Iris pigment epithelial cell (primary cell): ENCODE data around the gene COL18A1.

Experiments
- DNase-seq: peaks from one replicate; pipeline ENCODE4 v3.0.0-alpha.2; 2011; ENCODE audit warnings: low read depth

The COL18A1 gene

DNA sequence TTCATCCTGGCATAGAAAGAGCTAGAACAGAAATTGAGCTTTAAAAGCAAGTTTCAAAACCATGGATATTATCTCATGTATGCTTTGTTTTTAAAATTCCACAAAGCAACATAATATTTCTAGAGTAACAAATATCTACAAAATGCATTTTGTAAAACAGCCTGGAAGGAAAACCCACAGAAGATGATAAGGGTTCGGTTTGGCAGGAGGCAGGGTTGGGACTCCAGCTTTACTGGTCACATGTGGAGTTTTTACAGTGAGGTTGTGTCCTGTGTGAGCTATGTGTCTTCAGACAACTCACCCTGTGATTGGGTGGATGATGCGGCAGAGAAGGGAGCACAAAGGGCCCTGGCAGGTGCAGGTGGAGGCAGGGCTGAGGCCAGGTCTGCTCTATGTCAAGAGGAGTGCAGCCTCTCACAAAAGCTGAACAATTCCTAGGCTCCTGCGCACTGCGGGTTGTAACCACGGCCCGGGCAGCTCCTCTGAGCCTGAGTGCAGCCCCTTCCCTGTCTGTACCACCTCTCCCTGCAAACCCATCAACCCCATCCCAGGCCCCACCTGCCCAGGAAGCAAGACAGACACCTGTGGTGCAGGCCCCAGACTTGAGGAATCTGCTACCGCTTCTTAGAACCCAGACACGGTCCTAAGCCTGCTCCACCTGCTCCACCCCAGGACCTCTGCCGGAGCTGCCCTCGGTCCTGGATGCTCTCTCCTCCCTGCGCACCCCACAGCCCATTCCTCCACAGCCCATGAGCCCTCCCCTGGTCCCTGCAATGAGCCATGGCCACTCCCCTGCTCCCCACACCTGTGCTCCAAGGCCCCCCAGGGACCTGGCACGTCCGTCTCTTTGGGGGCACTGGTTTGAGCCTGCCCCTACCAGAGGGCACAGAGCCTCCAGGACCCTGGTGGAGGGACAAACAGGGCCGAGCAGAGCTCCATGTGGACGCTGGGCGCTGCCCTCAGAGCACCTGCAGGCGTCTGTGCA is 2.8 kb upstream of the COL18A1 start:
- DNase-seq, result no peak

DNA sequence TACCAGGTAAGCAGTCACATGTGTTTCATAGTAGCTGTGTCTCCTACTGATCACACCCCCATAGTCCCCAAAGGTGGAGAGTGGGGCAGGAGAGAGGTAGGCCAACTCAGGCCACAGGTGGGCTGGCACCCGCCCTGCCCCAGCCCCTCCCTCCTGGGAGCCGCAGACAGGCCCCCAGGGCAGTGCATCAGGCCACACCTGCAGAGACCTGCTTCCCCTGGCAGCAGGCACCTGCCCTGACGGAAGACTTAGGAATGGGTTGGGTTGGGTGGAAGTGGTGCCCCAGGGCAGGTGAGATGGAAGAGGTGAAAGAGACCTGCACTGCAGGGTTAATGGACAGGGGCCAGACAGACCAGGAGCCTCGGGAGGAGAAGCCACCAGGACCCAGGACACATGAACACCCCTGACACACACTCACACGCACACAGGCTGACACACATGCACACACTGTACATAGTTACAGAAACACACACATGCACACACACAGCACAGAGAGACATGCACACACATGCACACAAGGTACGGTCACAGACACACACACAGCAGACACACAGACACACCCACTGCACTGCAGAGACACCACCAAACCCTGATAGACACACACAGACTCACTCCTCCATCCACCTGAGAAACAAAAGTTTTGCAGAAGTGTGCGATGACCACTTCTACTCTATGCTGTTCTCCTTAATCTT is 1.7 kb upstream of the COL18A1 start:
- DNase-seq, result no peak

DNA sequence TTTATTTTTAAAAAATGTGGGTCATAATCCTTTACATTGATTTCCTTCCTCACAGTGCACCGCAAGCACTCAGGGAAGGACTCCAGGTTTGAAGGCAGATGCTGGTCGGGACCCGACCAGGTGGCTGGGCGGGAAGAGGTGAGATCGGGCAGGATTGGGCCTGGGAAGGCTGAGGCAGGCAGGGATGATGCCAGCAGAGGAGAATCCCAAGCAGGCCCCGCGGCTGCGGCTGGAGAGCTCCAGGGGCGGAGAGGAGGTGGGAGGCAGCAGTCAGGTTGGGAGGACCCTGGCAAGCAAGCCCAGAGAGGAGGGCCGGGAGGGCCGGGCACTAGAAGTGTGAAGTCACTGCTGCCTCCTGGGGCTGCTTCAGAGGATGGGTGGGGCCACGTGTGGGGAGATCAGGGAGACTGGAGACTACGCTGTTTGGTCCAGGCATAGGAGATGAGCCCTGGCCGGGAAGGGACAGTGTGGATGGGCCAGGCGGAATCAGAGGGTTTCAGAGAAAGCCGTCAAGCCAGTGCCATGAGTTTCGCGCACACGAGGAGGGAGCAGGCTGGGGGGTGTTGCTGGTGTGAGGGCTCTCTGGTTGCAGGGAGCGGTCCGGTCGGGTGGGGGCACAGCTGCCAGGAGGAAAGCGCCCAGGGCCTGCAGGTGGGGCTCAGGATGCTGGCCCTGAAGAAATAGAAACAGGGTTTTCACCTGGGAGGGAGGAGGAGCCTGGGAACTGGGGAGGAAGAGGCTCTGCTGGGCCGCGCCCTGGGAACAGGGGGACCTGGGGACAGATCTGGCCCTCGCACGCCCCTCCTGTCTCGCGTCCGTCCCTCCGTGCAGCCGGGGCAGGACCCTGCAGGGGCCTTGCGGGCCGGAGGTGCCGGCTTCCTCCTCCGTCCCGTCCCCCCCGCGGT is 888 bp upstream of the COL18A1 start:
- no peak for DNase-seq

DNA sequence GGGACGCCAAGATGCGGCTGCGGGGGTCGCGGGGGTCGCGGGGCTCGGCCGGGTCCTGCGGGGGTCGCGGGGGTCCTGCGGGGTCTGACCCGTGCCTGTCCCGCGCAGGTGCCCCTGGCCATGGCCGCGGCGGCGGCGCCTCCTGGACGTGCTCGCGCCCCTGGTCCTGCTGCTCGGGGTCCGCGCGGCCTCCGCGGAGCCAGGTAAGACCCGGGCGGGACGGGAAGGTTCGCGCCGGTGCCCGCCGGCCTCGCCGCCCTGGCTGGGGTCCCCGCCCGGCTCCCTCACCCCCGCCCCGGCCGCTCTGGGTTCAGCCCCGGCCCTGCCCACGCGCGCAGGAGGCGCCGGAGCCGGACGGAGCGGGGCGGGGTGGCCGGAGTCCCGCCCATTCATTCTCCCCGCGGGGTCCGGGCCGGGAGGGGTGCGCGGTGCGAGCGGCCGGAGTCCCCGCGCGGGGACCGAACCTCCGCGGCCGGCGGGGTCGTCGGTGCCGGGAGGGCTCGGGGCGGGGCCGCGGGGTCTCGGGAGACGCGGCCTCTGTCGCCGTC is 380 bp downstream of the COL18A1 start:
- peak; percentile 49 for DNase-seq

DNA sequence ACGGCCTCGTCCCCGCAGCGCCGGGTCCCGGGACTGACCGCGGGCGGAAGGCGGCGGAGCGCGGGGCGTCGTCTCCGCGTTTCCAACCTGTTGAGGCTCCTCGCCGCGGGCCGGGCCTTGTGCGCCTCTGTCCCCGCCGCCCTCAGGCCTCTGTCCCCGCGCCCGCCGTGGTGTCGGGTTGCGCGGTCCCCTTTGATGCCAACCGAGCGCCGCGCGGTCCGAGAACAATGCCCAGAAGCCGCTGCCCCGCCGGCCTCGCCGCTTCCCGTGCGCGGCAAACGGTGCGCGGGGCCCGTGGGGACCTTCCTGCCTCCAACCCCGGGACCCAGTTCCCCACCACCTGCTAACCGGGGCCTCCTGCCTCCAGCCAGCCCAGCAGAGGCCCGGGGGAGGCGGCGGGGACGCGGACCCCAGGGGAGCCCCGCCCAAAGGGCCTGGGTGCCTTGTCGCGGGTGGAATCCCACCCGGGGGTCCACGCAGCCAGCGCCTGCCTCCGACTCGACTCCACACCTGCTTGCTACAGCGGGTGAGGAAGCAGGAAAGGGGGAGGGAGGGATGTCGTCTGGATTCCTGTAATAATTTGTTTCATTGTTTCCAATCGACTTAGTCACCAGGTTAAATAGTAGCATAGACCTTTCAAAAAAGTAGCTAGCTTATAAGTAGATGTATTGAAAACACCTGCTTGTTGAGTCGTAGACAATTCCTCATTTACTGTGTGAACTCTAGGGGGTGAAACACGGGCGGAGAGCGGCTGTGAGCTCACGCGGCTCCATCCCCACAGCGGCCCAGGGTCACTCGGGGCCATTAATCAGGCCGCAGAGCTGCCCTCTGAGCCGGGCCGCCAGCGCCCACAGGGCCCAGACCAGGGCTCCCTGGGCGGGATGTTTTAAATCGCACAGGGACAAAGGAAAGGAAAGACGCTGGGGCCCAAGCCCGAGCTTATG is 1.1 kb downstream of the COL18A1 start:
- no peak for DNase-seq

DNA sequence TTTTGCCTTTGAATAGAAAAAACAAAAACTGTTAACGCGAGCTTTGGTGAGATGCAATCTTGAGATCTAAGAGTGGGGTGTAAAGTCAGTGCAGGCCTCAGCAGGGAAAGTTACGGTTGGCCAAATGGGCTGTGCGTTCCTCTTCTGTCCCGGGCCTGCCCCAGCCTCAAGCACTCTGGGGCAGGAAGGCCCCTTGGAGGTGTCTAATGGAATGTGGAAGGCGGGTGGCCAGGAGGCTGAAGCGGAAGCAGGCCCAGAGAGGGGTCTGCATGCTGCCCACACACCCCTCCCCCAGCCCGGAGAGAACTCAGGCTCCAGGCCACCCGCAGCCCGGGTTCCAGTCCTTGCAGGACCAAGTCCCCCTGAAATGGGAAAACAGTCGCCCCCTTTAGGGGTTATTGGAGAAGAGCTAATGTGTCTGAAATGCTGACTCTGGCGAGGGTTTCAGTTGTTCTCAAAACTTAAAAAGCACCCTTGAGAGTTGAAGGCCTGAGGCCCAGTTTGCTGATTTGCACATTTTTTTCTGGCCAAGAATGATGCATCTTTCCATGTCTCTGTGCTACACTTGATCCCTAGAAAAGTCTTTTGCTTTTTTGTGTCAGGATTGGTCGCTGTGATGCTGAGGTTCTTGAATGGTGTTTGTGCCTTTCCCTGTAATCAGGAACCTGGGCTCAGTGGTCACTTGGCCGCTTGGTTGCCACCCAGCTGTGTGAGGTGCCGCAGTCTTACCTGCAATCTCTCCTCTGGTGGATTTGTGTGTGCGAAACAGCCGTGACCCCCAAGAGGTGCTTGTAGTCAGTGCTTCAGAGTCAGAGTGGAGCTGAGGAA is 2.0 kb downstream of the COL18A1 start:
- DNase-seq, result no peak

DNA sequence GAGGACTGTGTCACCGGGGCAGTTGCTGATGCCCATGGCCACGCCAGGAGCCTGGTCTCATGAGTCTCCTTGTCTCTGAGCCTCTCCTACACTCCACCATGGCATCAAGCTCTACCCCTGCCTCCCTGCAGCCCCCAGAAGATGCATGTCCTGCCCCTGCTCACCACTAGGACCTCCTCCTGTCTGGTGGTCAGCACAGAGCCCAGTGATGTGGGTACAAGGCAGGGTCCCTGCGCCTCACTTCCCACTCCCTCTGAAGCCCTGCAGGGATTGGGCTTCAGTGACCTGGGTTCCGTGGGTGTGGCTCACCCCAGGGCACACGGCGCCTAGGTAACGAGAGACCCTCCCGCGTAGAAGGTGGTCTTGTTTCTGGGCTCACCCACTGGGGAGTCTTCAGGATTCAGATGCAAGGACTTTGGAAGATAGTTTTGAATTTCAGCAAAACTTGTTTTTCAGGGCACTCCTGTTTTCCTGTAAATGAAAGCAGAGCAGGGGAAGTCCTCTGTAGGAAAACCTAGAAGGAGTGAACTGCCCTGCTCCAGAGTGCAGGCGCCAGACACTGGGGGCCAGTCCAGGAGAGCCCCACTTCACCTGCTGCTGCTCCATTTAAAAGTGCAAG is 2.8 kb downstream of the COL18A1 start:
- DNase-seq, result no peak

DNA sequence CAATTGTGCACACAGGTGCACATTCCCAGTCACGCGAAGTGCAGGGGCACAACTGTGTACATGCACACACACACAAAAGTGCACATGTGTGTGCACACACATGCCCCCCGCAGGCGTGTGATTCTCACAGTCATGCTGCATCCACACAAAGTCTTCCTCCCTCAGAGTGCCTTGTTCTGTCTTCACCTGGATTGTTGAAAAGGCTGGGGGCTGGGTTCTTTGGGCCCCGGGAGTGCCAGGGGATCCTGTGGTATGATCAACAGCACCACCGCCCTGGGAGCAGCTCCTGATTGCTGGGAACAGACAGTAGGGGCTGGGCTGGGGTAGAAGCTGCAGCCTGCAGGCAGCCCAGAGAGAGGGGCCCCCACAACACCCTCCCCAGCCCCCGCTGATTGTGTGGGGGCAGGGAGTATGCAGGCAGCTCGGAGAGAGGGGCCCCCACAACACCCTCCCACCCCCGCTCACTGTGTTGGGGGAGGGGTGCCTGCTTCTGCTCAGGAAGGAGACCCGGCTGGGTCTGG is 3.4 kb downstream of the COL18A1 start:
- no peak for DNase-seq

DNA sequence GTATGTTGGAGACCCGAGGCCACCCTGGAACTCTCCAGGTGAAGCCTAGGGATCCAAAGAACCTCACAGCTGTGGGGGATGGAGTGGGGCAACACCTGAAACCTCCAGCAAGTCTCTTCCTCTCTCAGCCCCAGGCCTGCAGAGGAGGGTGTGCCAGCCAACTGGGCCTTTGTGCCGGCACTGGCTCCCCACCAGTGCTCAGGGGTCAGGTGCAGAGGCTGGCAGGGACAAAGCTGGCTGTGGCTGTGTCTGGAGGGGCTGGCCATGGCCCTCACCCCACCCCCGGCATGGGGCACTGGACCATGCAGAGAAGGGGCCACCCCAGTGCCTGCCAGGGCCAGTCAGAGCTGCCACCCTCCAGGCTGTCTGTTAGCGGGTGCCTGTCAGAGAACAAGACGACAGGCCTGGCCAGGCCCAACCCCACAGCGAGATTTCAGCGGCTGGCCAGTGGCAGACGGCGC is 3.9 kb downstream of the COL18A1 start:
- DNase-seq, result no peak

DNA sequence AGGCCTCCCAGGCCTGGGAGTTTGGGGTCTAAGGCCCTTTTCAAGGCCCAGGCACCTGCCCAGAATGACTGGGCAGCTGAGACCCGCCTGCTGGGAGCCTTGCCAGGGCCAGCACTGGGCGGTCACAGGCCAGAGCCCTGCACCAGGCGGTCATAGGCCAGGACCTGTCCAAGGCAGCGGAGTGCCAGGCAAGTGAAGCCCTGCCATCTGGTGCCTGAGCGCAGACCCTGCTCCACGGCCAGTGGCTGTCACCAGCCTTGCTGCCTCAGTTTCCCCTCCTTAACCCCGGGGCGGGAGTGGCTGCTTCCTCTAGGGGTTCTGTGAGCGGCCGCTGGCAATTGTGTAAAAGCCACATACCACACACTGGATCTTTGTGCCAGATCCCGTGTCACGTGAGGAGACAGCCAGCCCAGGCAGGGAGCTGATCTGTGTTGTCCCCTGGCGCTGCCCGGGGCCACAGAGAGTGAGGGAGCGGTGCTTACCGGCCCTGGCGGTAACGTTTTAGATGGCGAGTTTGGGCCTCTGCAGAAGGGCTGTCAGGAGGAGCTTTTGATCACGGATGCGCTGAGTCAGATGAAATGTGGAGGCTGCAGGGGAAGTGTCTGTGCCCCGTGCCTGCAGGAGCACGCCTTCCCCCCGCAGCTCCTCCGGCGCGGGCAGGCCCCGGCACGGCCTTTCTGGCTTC is 4.6 kb downstream of the COL18A1 start:
- DNase-seq, result no peak

DNA sequence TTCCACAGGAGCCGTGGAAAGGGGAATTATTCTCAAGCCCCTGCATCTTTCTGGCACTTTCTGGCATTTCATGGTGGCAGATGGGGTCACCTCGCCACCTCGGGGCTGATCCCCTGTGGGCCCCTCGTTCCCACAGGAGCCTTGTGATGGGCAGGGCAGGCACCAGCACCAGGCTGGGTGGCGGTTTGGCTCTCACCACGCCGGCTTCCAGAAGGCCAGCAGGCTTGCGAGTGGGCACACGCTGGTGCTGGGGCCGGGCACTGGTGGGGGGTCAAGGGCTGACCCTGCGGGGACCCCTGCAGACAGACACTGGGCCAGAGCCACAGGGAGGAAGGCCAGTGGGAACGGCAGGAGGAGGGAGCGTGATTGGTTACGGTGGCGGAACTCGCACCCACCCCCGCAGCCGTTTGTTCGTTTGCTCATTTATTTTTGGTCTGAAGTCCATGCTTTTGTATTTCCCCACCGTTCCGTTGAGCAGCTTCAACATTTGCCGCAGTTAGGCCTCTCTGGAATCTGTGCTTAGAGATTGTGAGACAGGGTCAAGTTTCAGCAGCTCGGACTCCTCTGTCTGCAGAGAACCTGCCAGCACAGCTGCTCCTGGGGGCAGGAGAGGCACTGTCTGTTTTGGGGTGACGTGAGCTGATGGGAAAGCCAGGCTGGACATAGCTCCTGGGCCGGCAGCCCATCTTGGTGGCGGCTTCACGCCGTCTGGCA is 5.3 kb downstream of the COL18A1 start:
- peak; percentile 81 for DNase-seq

DNA sequence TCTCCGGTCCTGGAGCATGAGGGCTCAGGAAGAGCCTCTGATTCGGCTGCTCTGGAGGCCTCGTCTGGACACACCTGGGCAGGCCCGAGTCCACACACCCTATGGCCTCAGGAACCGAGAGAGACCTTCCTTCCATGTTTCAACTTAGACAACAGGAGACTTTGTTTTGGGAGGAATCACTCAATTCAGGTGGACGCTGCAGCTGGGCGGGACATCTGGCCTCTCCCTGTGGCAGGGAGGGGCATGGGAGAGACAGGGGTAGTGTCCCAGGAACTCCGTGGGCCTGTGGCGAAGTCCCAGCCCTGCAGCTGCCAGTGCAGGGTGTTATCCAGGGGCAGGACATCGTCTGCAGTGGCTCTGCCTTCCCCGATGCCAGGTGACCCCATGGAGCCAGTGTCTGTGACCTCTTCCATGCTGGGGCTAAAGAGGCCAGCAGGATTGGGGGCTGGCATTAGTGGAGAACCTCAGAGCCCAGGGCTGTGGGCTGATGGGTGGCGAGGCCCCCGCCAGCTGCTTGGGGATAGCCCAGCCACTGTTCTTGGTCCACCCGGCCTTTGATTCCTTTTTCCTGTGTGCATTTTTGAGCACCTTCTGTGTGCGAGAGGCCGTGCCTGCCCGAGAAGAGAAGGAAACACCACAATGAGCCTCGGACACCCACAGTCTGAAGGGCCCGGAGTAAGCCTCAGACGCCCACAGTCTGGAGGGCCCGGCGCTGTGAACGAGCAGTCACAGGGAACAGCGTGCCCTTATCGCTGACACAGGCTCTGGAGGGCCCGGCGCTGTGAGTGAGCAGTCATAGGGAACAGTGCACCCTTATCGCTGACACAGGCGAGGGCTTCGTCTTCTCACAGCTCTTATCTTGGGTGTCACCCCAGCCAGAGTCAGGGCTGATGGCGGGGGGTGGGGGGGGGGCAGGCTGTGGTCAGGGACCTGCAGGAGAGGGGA is 6.2 kb downstream of the COL18A1 start:
- no peak for DNase-seq

DNA sequence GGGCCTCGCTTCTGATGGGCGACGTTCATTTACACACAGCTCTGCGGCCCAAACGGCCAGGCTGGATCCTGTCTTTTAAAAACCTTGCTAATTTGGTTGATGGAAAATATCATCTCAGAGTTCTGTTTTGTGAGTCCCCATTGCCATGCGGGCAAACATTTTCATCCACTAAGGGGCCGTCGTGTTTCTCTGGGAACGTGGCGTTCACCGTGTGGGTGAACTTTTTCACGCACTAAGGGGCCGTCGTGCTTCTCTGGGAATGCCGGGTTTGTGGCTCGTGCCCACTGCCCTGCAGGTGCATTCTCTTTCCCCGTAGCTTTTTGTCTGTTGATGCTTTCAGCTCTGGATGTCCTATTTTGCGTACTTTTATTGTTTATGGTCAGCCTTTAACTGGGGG is 6.8 kb downstream of the COL18A1 start:
- no peak for DNase-seq

DNA sequence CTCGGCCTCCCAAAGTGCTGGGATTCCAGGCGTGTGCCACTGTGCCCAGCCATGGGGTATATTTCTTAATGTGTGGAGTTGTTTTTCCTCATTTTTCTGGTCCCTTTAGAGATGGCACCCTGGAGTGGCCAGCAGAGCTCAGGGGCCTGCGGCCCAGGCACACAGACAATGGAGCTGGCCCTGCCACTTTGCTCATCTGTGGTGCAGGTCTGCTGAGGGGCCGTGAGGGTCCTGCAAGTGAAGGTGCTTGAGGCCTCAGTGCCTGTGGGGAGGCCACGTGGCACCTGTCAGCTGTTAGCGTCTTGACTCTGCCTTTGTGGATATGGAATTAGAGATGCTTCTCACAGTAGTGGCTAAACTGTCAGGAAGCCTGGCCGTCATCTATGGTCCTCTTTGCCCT is 7.5 kb downstream of the COL18A1 start:
- DNase-seq, result no peak

DNA sequence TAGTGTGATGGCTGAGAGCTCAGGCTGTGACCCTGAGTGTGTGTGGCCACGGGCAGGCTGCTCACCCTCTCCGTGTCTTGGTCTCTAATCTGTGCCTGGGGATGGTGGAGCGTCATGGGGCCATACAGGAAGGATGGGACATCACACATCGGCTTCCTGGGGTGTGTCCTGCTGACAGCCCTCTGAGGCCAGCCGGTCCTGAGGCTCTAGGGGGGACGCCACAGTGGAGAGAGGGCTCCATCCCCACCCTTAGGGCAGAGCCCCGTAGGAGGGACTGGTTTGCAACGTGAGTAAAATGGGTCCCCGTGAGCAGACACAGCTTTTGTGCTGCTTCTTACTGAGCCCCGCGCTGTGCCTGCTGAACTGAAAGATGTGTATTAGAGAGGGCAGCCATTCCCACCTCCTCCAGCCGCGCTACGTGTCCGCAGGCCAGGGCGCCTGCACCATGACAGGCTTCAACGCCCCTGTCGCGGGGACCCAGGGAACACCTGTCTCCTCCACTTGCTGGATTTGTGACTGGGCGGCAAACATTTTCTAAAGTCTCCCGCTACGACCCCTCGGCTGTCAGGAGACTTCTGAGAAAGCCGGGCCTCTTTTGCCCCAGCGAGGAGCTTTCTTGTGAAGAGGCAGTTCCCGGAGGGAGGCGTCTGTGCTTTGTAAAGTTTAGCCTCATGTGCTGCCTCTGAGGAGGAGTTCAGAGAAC is 8.1 kb downstream of the COL18A1 start:
- no peak for DNase-seq

DNA sequence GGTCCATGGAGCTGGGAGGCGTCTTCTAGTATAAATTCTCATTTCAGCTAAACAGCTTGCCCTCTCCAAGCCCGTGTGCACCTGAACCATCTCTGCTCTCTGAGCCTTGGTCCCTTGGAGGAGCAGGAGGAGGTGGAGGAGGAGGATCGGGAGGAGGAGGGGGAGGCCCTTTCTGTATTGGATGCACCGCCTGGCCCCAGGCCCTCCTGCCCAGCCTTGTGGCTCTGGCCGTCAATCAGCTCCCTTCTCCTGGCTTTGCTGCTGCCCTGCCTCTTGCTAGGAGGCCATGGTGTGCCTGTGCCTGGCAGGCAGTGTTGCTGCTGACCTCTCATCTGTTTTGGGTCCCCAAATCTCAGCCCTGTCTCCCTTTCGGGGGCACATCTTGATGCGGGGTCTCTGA is 9.0 kb downstream of the COL18A1 start:
- DNase-seq, result no peak
